ENCODE results near the gene CTNNBIP1.
"Not testable (repeated sequence)": the region's sequence is repeated elsewhere in the genome, so short reads cannot be mapped to it uniquely, and the experiment has no call there.

CTNNBIP1 gene

DNA sequence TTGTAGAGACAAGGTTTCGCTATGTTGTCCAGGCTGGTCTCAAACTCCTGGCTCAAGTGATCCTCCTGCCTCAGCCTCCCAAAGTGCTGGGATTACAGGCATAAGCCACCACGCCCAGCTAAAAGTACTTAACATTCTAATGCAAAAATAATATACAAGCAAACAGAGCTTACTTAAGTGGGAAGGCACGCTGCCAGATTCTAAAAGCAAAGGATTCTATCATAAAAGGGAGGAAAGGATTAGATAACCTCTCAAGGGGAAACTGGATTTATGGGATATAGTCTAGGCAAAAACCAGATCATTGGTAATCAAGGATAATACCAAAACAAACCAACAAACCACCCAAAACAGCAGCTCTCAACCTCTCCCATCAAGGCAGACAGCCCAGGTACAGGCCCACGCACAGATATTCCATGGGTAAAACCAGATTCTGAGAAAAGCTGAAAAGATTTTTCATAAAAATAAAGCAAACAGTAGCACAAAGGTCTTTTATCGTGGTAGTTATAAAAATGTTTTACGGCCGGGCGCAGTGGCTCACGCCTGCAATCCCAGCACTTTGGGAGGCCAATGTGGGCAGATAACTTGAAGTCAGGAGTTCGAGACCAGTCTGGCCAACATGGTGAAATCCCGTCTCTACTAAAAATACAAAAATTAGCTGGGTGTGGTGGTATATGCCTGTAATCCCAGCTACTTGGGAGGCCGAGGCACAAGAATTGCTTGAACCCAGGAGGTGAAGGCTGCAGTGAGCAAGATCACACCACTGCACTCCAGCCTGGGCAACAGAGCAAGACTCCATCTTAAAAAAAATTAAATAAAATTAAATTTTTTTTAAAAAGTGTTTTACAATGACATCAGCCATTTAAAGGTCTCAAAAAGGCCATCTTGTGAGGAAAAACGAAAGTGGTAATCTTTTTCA is 106.8 kb downstream of the CTNNBIP1 start:
- DNase-seq (ENCODE audit: low spot score), result not testable (repeated sequence)

DNA sequence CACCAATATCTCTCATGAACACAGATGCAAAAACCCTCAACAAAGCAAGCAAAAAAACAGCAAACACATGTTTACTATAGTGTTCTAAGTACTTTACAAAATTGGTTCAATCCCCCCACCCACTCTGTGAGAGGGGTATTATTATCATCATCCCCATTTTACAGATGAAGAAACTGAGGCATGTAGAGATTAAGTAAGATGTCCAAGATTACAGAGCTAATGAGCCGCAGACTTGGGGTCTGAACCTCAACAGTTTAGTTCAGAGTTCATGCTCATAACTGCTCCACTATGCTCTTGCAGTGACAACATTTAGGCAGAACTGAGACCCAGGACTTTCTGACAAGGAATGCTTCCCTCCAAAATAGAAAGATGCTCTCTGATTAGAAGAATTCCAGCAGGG is 108.2 kb downstream of the CTNNBIP1 start:
- no peak for DNase-seq (ENCODE audit: low spot score)
